ENCODE results near the gene WIF1. TPM values are rescaled to one million over a fixed set of nuclear protein-coding genes. Genes with fewer than 3 reads are reported as not detected.

Gene WIF1
- total RNA-seq, 3 donors from 2014 or later (not counting 1 experiment from before 2014, with no cell fraction given) = not detected

DNA sequence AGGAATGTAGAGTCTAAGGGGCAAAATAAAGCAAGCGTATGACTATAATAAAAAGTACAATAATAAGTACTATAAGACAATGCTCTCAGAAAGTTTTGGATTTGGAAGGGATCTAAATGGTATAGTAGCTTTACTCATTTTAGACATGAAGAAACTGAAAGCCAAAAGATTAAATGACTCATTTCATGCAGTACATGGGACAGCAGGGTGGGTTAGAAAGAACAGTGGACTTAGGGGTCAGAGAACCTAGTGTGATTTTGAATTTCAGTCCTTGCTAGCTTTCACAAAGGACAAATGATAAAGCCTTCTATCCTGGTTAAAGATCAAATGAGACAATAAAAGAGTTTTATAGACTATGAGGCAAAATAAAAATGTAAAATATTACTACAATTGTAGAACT is 41.5 kb upstream of the WIF1 start:
- Mint-ChIP-seq H3K36me3 (no peaks in the 10 kb centered on the region), H3K4me3 (no peak overlapping the region), H3K9me3 (no peaks in the 10 kb centered on the region), H3K27me3 (ENCODE audit: low read depth in 2 of 2) (peaks cover 23 to 37% of the 10 kb centered on the region in 2 donors), H3K4me1 (no peaks in the 10 kb centered on the region), H3K27ac (no peak overlapping the region)
- Histone ChIP-seq H3K4me3 (ENCODE audit: low read length) (no peak overlapping the region), H3K4me1 (ENCODE audit: control insufficient read depth, insufficient read depth, low read length) (no peaks in the 10 kb centered on the region), H3K27me3 (ENCODE audit: control insufficient read depth, insufficient read depth, low read length) (peaks cover 2% of the 10 kb centered on the region), H3K27ac (ENCODE audit: low read length) (no peak overlapping the region), H3K9me3 (ENCODE audit: control insufficient read depth, insufficient read depth, low read length) (no peaks in the 10 kb centered on the region), H3K36me3 (ENCODE audit: control insufficient read depth, insufficient read depth, low read length) (no peaks in the 10 kb centered on the region)
- intact Hi-C loops (cut with micrococcal nuclease) = loop anchor here (10.0 kb wide), 1 partner anchor 758 kb away; the partner anchor contains the start of gene XPOT
- no CpG with 5 or more reads among the region's 1 CpG for WGBS (ENCODE audit: insufficient coverage)
- ATAC-seq (no peak), DNase-seq (no peak)
- TF ChIP-seq, protein P1, sequence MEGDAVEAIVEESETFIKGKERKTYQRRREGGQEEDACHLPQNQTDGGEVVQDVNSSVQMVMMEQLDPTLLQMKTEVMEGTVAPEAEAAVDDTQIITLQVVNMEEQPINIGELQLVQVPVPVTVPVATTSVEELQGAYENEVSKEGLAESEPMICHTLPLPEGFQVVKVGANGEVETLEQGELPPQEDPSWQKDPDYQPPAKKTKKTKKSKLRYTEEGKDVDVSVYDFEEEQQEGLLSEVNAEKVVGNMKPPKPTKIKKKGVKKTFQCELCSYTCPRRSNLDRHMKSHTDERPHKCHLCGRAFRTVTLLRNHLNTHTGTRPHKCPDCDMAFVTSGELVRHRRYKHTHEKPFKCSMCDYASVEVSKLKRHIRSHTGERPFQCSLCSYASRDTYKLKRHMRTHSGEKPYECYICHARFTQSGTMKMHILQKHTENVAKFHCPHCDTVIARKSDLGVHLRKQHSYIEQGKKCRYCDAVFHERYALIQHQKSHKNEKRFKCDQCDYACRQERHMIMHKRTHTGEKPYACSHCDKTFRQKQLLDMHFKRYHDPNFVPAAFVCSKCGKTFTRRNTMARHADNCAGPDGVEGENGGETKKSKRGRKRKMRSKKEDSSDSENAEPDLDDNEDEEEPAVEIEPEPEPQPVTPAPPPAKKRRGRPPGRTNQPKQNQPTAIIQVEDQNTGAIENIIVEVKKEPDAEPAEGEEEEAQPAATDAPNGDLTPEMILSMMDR (IDR thresholded peaks at IDR 0.05) = no peak

DNA sequence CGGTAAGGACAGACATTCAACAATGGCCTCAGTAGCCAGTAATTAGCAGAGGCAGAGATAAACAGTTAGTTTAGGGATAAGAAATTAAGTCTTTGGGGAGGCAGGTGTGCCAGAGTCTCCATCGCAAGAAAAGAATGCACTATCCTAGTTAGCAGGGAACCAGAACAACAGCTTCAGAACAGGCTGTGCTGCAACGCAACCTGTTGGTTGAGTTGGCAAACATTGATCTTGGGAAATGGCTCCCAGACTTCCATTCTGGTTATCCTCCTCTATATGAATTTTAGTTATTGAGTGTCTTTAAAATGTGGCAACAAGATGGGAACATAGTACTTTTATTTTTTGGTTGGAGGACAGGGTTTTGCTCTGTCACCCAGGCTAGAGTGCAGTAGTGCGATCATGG is 36.0 kb upstream of the WIF1 start:
- TF ChIP-seq, protein P1 (IDR thresholded peaks at IDR 0.05) = no peak
- H3K27me3 ChIP-seq (ENCODE audit: control insufficient read depth, insufficient read depth, low read length) = no peaks in the 10 kb centered on the region
- H3K27ac Mint-ChIP-seq = peak overlapping the region in 1 of 2 donors; percentile 41
- H3K9me3 Mint-ChIP-seq = no peaks in the 10 kb centered on the region
- no peak overlapping the region for H3K27ac ChIP-seq (ENCODE audit: low read length)
- no peak for ATAC-seq
- no peaks in the 10 kb centered on the region for H3K36me3 Mint-ChIP-seq
- H3K36me3 ChIP-seq (ENCODE audit: control insufficient read depth, insufficient read depth, low read length) = no peaks in the 10 kb centered on the region
- intact Hi-C loops (cut with micrococcal nuclease) = no loop called here
- no peaks in the 10 kb centered on the region for H3K9me3 ChIP-seq (ENCODE audit: control insufficient read depth, insufficient read depth, low read length)
- H3K4me1 ChIP-seq (ENCODE audit: control insufficient read depth, insufficient read depth, low read length) = peaks cover 9% of the 10 kb centered on the region
- H3K4me3 ChIP-seq (ENCODE audit: low read length) = no peak overlapping the region
- DNase-seq = no peak
- WGBS (ENCODE audit: insufficient coverage) = 85% methylated on average over 3 of the region's 4 CpGs
- peaks cover 18 to 19% of the 10 kb centered on the region in 2 donors for H3K27me3 Mint-ChIP-seq (ENCODE audit: low read depth in 2 of 2)
- H3K4me3 Mint-ChIP-seq = no peak overlapping the region
- peaks cover 9 to 10% of the 10 kb centered on the region in 2 donors for H3K4me1 Mint-ChIP-seq

DNA sequence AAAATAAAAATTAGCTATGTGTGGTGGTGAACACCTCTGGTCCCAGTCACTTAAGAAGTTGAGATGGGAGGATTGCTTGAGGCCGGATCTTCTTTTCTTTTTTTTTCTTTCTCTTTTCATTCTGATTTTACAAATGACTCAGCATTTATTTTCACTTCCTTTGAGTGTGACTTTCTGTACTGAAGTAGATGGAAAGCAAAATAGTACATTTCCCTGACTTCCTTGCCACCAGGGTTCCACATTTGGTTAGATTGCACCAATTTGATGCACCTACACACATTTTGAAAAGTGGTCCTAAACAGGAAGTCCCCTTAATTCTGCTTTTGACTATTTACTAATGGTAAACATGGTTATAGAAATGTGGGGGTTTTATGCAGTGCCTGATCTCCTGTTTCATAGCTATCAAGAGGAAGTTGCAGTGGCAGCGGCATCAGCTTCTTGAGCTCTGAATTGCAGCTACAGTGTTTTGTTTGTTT is 35.3 kb upstream of the WIF1 start:
- Mint-ChIP-seq H3K27me3 (ENCODE audit: low read depth in 2 of 2) (peaks cover 22 to 24% of the 10 kb centered on the region in 2 donors), H3K9me3 (no peaks in the 10 kb centered on the region), H3K27ac (peak overlapping the region; percentile 41 to 52), H3K4me1 (peaks cover 9 to 10% of the 10 kb centered on the region in 2 donors), H3K36me3 (no peaks in the 10 kb centered on the region), H3K4me3 (peak overlapping the region; percentile 2)
- no peaks in the 10 kb centered on the region for H3K36me3 ChIP-seq (ENCODE audit: control insufficient read depth, insufficient read depth, low read length)
- H3K4me1 ChIP-seq (ENCODE audit: control insufficient read depth, insufficient read depth, low read length) = peaks cover 9% of the 10 kb centered on the region
- TF ChIP-seq, protein P1 (IDR thresholded peaks at IDR 0.05) = no peak
- ATAC-seq (peak; percentile 57 to 81 (median 67)), DNase-seq (peak in 1 of 2 donors; percentile 29)
- peak overlapping the region; percentile 8 for H3K27ac ChIP-seq (ENCODE audit: low read length)
- H3K4me3 ChIP-seq (ENCODE audit: low read length) = no peak overlapping the region
- intact Hi-C loops (cut with micrococcal nuclease) = no loop called here
- no peaks in the 10 kb centered on the region for H3K27me3 ChIP-seq (ENCODE audit: control insufficient read depth, insufficient read depth, low read length)
- 5% methylated on average over 1 of the region's 2 CpGs for WGBS (ENCODE audit: insufficient coverage)
- H3K9me3 ChIP-seq (ENCODE audit: control insufficient read depth, insufficient read depth, low read length) = no peaks in the 10 kb centered on the region

DNA sequence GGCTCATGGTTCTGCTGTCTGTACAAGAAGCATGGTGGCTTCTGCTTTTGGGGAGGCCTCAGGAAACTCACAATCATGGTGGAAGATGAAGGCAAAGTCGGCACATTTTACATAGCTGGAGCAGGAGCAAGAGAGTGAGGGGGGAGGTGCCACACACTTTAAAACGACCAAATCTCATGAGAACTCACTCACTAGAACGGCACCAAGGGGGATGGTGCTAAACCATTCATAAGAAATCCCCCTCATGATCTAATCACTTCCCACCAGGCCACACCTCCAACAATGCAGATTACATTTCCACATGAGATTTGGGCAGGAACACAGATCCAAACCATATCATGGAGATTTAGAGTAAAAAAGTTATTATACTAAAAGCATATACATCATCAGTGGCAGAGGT is 34.7 kb upstream of the WIF1 start:
- WGBS (ENCODE audit: insufficient coverage) = 69% methylated on average over 3 of the region's 3 CpGs

More for the DNA sequence above, 34.7 kb upstream of the WIF1 start:
- no peak overlapping the region for H3K4me3 Mint-ChIP-seq
- peaks cover 23 to 26% of the 10 kb centered on the region in 2 donors for H3K27me3 Mint-ChIP-seq (ENCODE audit: low read depth in 2 of 2)
- intact Hi-C loops (cut with micrococcal nuclease) = no loop called here
- Histone ChIP-seq H3K4me1 (ENCODE audit: control insufficient read depth, insufficient read depth, low read length) (peaks cover 9% of the 10 kb centered on the region), H3K9me3 (ENCODE audit: control insufficient read depth, insufficient read depth, low read length) (no peaks in the 10 kb centered on the region), H3K27ac (ENCODE audit: low read length) (peak overlapping the region; percentile 8), H3K4me3 (ENCODE audit: low read length) (no peak overlapping the region), H3K27me3 (ENCODE audit: control insufficient read depth, insufficient read depth, low read length) (no peaks in the 10 kb centered on the region), H3K36me3 (ENCODE audit: control insufficient read depth, insufficient read depth, low read length) (no peaks in the 10 kb centered on the region)
- peak overlapping the region in 1 of 2 donors; percentile 41 for H3K27ac Mint-ChIP-seq
- TF ChIP-seq, protein P1 (IDR thresholded peaks at IDR 0.05) = no peak
- no peaks in the 10 kb centered on the region for H3K9me3 Mint-ChIP-seq
- ATAC-seq (no peak), DNase-seq (no peak)
- H3K4me1 Mint-ChIP-seq = peaks cover 9 to 10% of the 10 kb centered on the region in 2 donors
- no peaks in the 10 kb centered on the region for H3K36me3 Mint-ChIP-seq
